ENCODE data around the gene CUTC.

Gene CUTC

GRCh38 chr10:99781734-99782429 is 49.8 kb downstream of the CUTC start:
- DNase-seq (ENCODE audit: insufficient read length, low spot score) (no peak), FAIRE-seq (no peak)

- DNase-seq (ENCODE audit: insufficient read length, low spot score), result no peak
These were observed 50.6 kb downstream of the CUTC start, which contains the start of gene ABCC2 for GRCh38 chr10:99782447-99783286. Gene ABCC2 (plus strand): TSS chr10:99782640. CDS start chr10:99782845, 205 bp downstream.

DNA sequence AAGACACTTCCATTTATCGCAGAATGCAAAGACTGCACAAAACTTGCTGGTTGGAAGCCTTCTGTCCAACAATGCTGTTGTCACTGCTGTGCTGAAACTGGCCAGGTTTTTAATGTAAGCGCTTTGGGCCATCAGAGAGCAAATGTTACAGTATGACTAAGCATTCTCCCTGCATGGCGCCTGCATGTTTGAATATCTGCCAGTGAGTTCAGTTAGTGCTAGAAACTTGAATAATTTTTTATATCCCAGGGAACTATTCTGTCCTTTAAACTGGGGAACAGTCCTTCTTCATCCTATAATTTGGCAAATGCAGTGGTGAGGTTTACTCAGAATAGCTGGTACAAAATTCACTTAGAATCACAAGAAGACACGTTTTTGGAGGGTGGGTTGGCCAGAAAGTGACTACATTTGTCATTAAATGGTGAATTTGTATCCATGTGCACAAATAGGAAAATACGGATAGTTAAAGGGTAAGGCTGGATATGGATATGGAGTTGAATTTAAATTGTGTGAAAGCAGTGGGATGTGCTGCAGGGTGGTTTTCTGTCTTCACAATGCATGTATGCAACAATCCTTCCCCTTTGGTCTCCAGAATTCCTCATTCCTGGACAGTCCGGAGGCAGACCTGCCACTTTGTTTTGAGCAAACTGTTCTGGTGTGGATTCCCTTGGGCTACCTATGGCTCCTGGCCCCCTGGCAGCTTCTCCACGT is 52.1 kb downstream of the CUTC start:
- no peak for FAIRE-seq
- DNase-seq (ENCODE audit: insufficient read length, low spot score), result no peak

More at GRCh38 chr10:99782447-99783286, 50.6 kb downstream of the CUTC start, which contains the start of gene ABCC2:
- no peak for FAIRE-seq

DNA sequence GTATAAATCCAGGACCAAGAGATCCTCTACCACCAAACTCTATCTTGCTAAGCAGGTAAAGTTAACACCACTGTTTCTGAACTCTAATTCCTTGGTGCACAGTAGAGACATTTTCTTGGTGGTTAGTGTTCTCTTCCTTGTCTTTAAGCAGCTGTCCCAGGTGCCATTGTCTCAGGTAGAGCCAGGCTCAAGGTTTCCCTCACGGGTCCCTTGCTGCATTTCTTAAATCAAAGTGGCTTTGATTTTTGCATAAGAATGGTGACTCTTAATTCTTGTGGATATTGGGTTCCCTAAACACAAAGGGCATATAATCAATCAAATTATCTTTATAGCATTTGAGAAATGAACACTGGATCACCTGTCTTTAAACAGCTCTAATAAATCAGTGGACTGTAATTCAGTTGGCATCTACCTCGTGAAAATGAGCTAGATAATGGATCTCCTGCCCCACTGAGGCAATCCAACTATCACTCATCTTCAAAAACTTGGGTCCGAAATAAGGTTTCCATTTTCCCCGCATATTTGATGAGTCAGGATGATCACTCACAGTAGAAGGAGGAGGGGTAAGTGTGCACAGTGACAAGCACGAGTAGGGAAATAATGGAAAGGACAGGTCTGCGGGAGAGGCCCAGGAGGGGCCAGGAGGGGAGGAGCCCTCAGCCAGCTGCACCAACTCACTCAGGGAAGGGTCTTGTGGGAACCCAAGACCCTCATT is 52.9 kb downstream of the CUTC start:
- no peak for FAIRE-seq
- no peak for DNase-seq (ENCODE audit: insufficient read length, low spot score)

DNA sequence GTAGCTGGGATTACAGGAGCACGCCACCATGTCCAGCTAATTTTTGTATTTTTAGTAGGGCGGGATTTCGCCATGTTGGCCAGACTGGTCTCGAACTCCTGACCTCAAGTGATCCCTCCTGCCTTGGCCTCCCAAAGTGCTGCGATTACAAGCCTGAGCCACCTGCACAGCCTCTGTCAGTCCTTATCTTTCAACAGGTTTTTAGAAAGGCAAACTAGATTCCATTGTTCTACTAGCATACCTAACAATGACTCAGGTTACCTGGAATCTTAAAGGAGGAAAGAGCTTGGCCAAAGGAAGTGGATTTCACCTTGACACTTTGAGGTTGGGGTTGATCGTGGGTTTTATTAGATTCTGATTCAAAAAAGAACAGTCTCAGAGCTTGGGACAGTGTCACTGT is 53.6 kb downstream of the CUTC start:
- no peak for DNase-seq (ENCODE audit: insufficient read length, low spot score)
- no peak for FAIRE-seq

GRCh38 chr10:99787311-99787710 is 55.3 kb downstream of the CUTC start:
- DNase-seq (ENCODE audit: insufficient read length, low spot score) (no peak), FAIRE-seq (no peak)

GRCh38 chr10:99787782-99788445 is 55.9 kb downstream of the CUTC start:
- DNase-seq (ENCODE audit: insufficient read length, low spot score) (no peak), FAIRE-seq (no peak)

DNA sequence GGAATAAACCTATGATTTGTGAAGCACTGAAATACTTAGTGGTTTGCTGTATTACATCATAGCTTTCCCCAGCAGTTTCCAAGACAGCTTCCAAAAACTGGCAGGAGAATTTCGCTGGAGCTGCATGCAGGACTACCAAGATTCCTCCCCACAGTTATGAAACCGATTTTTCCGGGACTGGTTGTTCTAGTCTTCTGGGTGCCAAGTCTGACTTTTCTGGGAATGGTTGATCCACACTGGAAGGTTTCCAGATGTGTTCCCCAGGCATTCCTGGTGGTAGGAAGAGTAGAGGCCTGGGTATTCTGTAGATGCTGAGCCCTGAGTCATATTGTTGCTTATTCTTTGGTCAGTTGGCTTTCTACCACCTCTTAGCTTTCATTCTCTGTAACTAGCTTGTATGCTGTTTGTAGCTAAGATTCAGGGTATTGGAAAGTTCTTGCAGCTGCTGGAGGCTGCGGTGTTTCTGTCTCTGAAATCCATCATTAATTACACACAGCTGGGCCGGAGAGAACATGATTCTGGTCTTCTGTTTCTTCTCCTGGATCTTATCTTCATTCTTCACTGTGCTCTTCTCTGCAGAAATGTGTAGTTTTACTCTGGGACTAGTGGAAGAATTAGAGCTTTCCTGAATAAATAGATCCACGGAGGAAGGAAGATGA is 56.7 kb downstream of the CUTC start:
- no peak for FAIRE-seq
- no peak for DNase-seq (ENCODE audit: insufficient read length, low spot score)

GRCh38 chr10:99791831-99792230 is 59.8 kb downstream of the CUTC start:
- no peak for DNase-seq (ENCODE audit: insufficient read length, low spot score)

DNA sequence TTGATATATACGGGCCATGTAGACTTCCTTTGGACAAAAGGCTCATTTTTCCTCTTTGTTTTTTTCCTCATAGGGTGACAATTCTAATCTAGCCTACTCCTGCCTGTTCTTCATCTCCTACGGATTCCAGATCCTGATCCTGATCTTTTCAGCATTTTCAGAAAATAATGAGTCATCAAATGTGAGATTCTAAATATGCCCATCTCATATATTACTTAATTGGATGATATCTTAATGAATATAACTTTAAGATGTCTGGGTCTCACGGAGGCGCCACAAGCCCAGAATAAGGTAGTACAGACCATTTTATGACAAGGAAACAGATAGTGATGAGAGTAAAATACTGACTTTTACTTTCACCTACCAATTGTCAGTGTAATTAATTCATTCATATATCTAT is 61.8 kb downstream of the CUTC start:
- DNase-seq (ENCODE audit: insufficient read length, low spot score) (no peak), FAIRE-seq (no peak)

More at GRCh38 chr10:99791831-99792230, 59.8 kb downstream of the CUTC start:
- FAIRE-seq, result no peak

- DNase-seq (ENCODE audit: insufficient read length, low spot score), result no peak
- FAIRE-seq, result no peak
These were observed 64.9 kb downstream of the CUTC start for GRCh38 chr10:99796928-99797327.

DNA sequence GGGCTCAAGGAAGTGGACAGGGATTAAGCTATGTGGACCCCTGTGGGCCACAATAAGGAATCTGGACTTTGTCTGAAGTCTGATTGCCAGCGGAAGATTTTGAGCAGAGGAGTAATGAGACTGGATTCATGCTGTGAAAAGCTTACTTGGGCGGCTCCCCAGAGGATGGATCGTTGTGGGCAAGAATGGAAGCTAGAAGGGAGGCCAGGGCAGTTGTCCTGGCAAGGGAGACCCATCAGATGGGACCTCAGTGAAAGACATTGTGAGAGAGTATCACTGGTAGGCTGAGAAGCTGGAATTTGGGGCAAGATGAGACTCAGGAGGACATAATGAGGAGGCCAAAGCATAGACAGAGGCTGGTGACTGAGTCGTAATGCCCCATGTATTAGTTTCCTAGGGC is 66.0 kb downstream of the CUTC start:
- DNase-seq (ENCODE audit: insufficient read length, low spot score) (no peak), FAIRE-seq (no peak)

GRCh38 chr10:99798920-99799319 is 66.9 kb downstream of the CUTC start:
- no peak for DNase-seq (ENCODE audit: insufficient read length, low spot score)
- FAIRE-seq, result no peak

- DNase-seq (ENCODE audit: insufficient read length, low spot score) (no peak), FAIRE-seq (no peak)
These were observed 67.6 kb downstream of the CUTC start for GRCh38 chr10:99799613-99800012.

- DNase-seq (ENCODE audit: insufficient read length, low spot score), result no peak
- FAIRE-seq, result no peak
These were observed 72.4 kb downstream of the CUTC start for GRCh38 chr10:99804471-99804870.

DNA sequence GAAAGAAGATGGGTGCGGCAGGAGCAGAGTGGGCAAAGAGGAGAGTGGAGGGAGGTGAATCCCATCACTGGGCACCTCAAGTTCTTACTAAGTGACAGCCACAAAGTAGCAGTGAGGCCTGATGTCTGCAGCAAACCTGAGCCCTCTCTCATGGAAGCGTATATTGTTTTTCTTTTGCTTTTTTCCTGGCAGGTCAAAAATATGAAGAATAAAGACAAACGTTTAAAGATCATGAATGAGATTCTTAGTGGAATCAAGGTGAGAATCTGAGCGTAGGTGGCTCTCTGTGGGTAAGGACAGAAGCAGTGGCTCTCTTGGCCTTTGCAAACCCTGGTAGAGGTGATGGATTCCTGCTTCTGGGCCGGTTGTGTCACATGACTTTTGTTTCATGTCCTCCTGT is 73.2 kb downstream of the CUTC start:
- DNase-seq (ENCODE audit: insufficient read length, low spot score), result no peak
- FAIRE-seq, result no peak

Measured in GM19239 (cell line).